ENCODE measurements around the gene LAMTOR4. TPM values are rescaled to one million over a fixed set of nuclear protein-coding genes. Genes with fewer than 3 reads are reported as not detected.

The LAMTOR4 gene
- total RNA-seq, 4 donors from 2014 or later: 109 to 228 (median 148) TPM

DNA sequence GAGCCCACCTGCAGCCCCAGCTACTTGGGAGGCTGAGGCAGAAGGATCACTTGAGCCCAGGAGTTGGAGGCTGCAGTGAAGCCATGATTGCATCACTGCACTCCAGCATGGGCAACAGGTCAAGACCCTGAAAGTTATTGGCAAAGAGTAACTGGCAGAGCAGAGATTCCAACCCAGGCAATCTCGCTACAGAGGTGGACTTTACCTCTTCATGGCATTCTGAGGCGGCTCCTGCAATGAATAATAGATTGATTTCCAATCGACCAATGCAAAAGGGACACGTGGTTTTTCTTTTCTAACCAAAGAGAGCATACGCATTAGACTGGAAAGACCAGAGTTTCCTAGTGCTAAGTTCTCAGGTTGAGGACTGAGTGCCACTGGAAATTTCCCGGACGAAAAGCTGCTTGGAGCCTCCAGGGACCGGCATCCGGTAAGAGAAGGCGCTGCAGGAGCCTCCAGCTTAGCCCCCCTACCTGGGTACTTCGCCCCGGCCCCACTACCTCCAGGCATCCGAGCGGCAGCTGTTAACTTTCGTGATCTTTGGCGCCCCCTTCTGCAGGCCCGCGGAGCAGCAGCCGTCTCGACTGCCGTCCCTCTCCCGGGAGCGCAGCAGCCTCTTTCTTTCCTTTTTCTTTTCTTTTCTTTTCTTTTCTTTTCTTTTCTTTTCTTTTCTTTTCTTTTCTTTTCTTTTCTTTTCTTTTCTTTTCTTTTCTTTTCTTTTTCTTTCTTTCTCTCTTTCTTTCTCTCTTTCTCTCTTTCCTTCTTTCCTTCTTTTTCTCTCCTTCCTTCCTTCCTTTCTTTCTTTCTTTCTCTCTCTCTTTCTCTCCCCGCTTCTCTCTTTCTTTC lies 17.9 kb upstream of the LAMTOR4 start:
- no peaks in the 10 kb centered on the region for H3K27me3 ChIP-seq
- H3K4me3 ChIP-seq: peak overlapping the region in 1 of 2 donors; percentile 23
- H3K9me3 ChIP-seq: no peaks in the 10 kb centered on the region
- WGBS, 2 donors (ENCODE audit: low coverage in 1 of 2): 8 to 9% methylated on average over 17 to 22 of the region's 24 CpGs
- no peak for ATAC-seq
- H3K36me3 ChIP-seq: no peaks in the 10 kb centered on the region
- peaks cover 0 to 34% (median 13%) of the 10 kb centered on the region in 3 donors for H3K4me1 ChIP-seq
- no peak for TF ChIP-seq POLR2AphosphoS5 (IDR thresholded peaks at IDR 0.05)
- TF ChIP-seq, protein P1, sequence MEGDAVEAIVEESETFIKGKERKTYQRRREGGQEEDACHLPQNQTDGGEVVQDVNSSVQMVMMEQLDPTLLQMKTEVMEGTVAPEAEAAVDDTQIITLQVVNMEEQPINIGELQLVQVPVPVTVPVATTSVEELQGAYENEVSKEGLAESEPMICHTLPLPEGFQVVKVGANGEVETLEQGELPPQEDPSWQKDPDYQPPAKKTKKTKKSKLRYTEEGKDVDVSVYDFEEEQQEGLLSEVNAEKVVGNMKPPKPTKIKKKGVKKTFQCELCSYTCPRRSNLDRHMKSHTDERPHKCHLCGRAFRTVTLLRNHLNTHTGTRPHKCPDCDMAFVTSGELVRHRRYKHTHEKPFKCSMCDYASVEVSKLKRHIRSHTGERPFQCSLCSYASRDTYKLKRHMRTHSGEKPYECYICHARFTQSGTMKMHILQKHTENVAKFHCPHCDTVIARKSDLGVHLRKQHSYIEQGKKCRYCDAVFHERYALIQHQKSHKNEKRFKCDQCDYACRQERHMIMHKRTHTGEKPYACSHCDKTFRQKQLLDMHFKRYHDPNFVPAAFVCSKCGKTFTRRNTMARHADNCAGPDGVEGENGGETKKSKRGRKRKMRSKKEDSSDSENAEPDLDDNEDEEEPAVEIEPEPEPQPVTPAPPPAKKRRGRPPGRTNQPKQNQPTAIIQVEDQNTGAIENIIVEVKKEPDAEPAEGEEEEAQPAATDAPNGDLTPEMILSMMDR (IDR thresholded peaks at IDR 0.05): peak in 3 of 4 experiments; percentile 77 to 88 (median 80)
- no peak overlapping the region for H3K27ac ChIP-seq

DNA sequence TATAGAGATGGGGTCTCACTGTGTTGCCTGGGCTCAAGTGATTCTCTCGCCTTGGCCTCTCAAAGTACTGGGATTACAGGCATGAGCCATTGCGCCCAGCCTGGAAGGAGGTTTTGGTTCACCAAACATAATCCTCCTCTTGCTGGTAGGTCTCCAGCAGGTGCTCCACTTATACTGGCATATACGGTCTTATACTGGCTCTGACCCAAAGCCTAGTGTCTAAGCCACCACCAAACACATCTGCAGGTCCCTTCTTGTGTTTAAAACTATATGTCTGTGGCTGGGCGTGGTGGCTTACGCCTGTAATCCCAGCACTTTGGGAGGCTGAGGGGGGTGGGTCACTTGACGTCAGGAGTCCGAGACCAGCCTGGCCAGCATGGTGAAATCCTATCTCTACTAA lies 16.6 kb upstream of the LAMTOR4 start:
- no peak for ATAC-seq
- H3K4me1 ChIP-seq: peaks cover 0 to 26% (median 7%) of the 10 kb centered on the region in 3 donors
- no peaks in the 10 kb centered on the region for H3K27me3 ChIP-seq
- H3K4me3 ChIP-seq: no peak overlapping the region
- TF ChIP-seq EP300 (IDR thresholded peaks at IDR 0.05): no peak
- TF ChIP-seq POLR2A (IDR thresholded peaks at IDR 0.05): no peak
- no peak for TF ChIP-seq POLR2AphosphoS5 (IDR thresholded peaks at IDR 0.05)
- TF ChIP-seq, protein P1 (IDR thresholded peaks at IDR 0.05): no peak
- H3K9me3 ChIP-seq: no peaks in the 10 kb centered on the region
- 46 to 48% methylated on average over 4 to 5 of the region's 7 CpGs for whole genome bisulfite sequencing, 2 donors (ENCODE audit: low coverage in 1 of 2)
- H3K27ac ChIP-seq: no peak overlapping the region
- H3K36me3 ChIP-seq: no peaks in the 10 kb centered on the region

DNA sequence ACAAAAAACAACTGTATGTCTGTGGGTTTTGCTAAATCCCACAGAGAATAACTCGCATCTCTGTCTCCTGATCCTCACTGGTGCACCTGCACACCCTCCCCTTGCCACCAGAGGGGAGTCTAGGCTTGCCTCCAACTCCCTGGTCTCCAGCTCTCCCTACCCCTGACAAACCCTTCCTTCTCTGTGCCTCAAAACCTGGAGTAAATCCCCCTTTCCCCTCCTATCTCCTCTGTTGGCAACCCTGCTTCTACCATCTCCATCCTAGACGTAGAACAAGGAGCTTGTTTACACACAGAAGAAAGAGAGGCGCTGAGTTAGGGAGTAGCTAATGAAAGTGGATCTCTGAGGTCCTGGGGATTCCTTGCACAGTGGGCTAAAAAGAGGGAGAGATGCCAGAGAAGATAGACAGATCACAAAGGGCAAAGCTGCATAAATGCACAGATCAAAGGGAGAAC lies 16.0 kb upstream of the LAMTOR4 start:
- ATAC-seq: peak; percentile 60
- Histone ChIP-seq H3K27ac (no peak overlapping the region), H3K9me3 (no peaks in the 10 kb centered on the region), H3K4me1 (peaks cover 0 to 22% (median 7%) of the 10 kb centered on the region in 3 donors), H3K27me3 (no peaks in the 10 kb centered on the region), H3K4me3 (no peak overlapping the region), H3K36me3 (no peaks in the 10 kb centered on the region)
- TF ChIP-seq, protein P1 (IDR thresholded peaks at IDR 0.05): peak; percentile 58 to 82 (median 70)
- TF ChIP-seq EP300 (IDR thresholded peaks at IDR 0.05): no peak
- WGBS, 2 donors (ENCODE audit: low coverage in 1 of 2): 20 to 30% methylated on average over 1 to 2 of the region's 3 CpGs

DNA sequence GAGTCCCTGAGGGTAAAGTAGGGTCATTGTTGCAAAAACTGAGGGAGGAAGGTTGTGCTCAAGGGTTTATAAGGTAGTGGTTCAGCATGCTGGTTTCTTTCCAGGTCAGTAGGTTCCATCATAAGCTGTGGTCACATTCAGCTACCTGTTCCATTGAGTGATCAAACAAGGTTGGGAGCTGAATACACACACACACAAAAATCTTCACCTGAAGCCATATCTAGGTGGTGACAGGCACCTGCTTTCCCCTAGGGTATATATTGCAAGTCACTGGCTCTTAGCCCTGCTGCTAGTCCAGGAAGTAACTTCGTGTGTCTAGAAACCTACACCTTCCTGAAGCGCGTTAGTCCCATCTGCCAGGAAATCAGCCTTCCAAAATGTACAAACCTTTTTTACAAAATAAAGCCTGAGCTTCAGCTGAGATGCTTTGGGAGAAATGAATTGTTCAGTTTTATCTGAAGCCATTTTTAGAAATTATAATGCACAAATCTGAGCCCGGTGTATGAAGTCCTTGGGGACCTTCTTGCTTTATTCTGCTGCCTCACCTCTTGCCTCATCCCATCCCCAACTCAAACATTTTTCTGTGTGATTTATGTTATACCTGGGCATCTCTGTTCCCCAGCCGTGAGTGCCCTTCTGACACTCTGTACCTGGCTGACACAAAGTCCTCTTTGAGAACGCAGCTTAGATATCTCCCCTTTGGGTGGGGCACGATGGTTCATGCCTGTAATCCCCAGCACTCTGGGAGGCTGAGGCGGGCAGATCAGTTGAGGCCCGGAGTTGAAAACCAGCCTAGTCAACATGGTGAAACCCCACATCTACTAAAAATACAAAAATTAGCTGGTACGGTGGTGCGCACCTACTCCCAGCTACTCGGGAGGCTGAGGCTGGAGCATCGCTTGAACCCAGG lies 10.6 kb upstream of the LAMTOR4 start:
- Histone ChIP-seq H3K4me3 (no peak overlapping the region), H3K36me3 (no peaks in the 10 kb centered on the region), H3K9me3 (no peaks in the 10 kb centered on the region), H3K27me3 (peaks cover 4% of the 10 kb centered on the region), H3K4me1 (no peaks in the 10 kb centered on the region), H3K27ac (no peak overlapping the region)
- 72 to 77% methylated on average over 5 to 7 of the region's 13 CpGs for WGBS, 2 donors (ENCODE audit: low coverage in 1 of 2)
- ATAC-seq: no peak
- TF ChIP-seq, protein P1 (IDR thresholded peaks at IDR 0.05): no peak
- TF ChIP-seq EP300 (IDR thresholded peaks at IDR 0.05): no peak
- no peak for TF ChIP-seq POLR2AphosphoS5 (IDR thresholded peaks at IDR 0.05)
- no peak for TF ChIP-seq POLR2A (IDR thresholded peaks at IDR 0.05)

All from gastroesophageal sphincter (tissue), 4 donors.